Bronchial epithelial cell (primary cell): ENCODE results near the gene PML. TPM values are rescaled to one million over a fixed set of nuclear protein-coding genes. Genes with fewer than 3 reads are reported as not detected.

Experiments
- DNase-seq: peaks from one replicate; pipeline ENCODE4 v3.0.0-alpha.2; 2010; ENCODE audit warnings: low read depth
- FAIRE-seq: peaks from 2 replicates; lab custom pipeline; 2011; peaks lifted over from hg19 to GRCh38; lab: Jason Lieb, UNC
- H3K27me3 ChIP-seq: 2 replicates; pipeline ENCODE4 v1.5.1; 2011; ENCODE audit warnings: low read length; ENCODE audit not compliant: control insufficient read depth, insufficient read depth
- H3K36me3 ChIP-seq: 2 replicates; pipeline ENCODE4 v1.5.1; 2011; ENCODE audit warnings: low read length; ENCODE audit not compliant: control insufficient read depth, insufficient read depth
- H3K4me3 ChIP-seq: 2 replicates; pipeline ENCODE4 v1.5.1; 2011; ENCODE audit warnings: mild to moderate bottlenecking, low read depth, low read length, control low read depth
- total RNA-seq: library from RNA; depleted of rRNA; stranded (reverse); fragments of >200 nt; gene quantifications from 2 replicates; pipeline ENCODE4 v1.2.1, GENCODE V29; 2014
- TF ChIP-seq, protein P1 (sequence below): IDR thresholded peaks from 2 replicates; pipeline ENCODE4 v1.5.1; 2011; ENCODE audit warnings: mild to moderate bottlenecking, moderate library complexity, low read length, control low read depth, inconsistent platforms; ENCODE audit not compliant: insufficient read depth, severe bottlenecking

Gene PML
- total RNA-seq, 1 donor from 2014 or later, result 7.6 TPM

DNA sequence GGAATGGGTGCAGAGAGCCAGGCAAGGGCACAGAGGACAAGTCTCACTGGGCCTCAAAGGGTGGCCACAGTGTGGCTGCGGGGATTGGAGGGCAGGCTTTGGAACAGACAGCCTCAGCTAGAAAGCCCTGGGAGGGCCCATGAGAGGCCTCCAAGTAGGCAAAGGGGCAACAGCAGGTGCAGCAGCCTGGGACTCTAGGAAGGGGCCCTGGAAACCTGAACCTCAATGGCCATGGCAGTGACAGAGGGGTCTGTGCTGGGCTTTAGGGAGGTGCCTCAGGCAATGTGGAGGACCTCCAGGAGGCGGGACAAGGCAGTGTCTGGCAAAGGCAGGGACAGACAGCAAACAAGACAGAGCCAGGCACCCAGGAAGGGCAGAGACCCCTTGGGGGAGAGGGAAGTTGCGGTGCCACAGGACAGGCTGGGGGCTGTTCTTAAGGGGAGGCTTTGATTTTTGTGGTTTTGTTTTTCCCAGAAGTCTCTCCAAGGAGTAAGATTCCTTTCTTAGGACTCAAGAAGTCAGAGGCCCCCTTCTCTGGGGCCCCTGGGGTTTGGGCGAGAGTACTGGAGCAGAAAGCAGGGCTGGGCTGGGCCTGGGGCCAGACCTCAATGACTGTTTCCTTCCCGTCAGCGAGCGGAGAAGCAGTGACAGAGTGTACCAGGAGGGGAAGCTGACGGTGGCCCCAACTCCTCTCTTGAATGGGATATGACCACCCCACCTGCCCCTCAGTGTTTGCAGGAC, 12.1 kb upstream of the PML start:
- peak; percentile 71 for DNase-seq
- peaks cover 1% of the 10 kb centered on the region for H3K36me3 ChIP-seq
- no peaks in the 10 kb centered on the region for H3K27me3 ChIP-seq
- H3K4me3 ChIP-seq, result no peak overlapping the region
- TF ChIP-seq, protein P1, sequence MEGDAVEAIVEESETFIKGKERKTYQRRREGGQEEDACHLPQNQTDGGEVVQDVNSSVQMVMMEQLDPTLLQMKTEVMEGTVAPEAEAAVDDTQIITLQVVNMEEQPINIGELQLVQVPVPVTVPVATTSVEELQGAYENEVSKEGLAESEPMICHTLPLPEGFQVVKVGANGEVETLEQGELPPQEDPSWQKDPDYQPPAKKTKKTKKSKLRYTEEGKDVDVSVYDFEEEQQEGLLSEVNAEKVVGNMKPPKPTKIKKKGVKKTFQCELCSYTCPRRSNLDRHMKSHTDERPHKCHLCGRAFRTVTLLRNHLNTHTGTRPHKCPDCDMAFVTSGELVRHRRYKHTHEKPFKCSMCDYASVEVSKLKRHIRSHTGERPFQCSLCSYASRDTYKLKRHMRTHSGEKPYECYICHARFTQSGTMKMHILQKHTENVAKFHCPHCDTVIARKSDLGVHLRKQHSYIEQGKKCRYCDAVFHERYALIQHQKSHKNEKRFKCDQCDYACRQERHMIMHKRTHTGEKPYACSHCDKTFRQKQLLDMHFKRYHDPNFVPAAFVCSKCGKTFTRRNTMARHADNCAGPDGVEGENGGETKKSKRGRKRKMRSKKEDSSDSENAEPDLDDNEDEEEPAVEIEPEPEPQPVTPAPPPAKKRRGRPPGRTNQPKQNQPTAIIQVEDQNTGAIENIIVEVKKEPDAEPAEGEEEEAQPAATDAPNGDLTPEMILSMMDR, result no peak
- FAIRE-seq, result peak; percentile 23

DNA sequence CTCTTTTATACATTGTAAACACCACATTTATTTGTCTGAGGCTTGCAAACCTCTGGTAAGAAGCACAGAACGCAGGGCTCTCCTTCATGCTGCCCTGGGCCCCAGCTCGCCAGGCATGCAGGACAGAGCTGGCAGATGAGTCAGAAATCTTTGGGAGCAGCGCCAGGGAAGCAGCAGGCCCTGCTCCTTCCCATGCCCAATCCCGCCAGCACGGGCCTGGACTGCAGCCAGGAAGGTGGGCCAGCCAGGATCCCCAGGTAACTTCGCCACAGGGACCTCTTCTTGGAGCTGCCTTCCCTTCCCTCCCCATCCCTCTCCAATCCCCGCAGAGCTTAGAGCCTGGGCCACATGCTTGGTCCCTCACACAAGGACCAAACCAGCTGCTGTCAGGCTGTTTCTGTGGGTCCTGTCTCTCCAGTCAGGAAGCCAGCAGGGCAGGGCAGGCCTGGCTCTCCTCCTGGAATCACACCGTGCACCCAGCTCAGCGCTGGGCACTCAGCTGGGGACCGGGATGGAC, 11.2 kb upstream of the PML start:
- TF ChIP-seq, protein P1, result no peak
- FAIRE-seq (no peak), DNase-seq (peak; percentile 84)
- no peaks in the 10 kb centered on the region for H3K27me3 ChIP-seq
- H3K36me3 ChIP-seq, result peaks cover 1% of the 10 kb centered on the region
- no peak overlapping the region for H3K4me3 ChIP-seq

DNA sequence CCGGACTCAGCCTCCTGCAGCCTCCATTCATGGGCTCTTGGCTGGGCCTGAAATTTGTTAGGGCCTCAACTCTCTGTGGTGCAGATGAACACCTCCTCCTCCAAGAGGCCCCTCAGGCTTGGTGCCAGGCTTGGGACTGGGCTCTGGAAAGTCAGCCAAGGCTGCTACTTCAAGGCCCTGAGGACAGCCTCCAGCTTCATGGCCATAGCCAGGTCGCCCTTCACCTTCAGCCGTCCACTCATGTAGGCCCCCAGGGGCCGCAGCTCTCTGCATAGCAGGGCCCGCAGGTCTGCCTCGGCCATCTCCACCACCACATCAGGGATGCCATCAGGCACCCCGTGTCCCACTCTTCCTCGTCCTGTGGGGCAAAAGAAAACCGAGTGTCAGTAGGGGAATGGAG, 10.7 kb upstream of the PML start:
- FAIRE-seq (no peak), DNase-seq (no peak)
- TF ChIP-seq, protein P1, result no peak
- H3K4me3 ChIP-seq, result no peak overlapping the region
- H3K36me3 ChIP-seq, result peaks cover 1% of the 10 kb centered on the region
- H3K27me3 ChIP-seq, result no peaks in the 10 kb centered on the region

DNA sequence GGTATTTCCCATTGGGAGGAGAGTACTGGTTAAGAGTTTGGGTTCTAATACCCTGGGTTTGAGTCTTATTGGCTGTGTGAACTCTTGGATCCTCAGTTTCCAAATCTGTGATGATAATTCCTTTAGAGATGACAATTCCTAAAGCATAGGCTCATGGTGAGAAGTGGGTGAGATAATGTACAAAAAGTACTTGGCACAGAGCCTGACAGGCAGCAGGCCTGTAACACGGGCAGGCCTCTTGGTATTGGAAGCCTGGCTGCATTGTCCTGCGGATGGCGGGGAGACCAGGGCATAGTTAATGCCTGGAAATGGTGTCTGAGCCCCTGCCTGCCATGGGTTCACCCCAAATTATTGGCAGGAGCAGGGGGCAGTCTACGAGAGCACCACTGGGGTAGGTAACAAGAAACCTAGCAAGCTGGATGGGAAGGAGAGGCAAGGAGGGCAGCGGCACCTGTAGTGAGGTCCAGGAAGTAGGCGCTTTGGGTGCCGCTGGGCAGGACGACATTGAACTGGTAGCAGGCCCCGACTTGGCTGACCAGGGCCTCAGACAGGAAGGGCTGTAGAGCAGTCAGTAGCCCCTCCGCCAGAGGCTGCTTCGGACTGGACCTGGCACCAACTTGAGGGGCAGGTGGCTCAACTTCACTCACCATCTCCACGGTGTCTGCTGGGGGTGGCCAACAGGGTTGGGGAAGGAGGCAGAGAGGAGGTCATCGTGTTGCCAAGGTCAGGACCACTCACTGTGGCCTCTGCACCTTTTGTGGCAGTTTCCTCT, 10.1 kb upstream of the PML start:
- FAIRE-seq (no peak), DNase-seq (no peak)
- Histone ChIP-seq H3K4me3 (no peak overlapping the region), H3K27me3 (no peaks in the 10 kb centered on the region), H3K36me3 (peaks cover 1% of the 10 kb centered on the region)
- TF ChIP-seq, protein P1, result no peak

DNA sequence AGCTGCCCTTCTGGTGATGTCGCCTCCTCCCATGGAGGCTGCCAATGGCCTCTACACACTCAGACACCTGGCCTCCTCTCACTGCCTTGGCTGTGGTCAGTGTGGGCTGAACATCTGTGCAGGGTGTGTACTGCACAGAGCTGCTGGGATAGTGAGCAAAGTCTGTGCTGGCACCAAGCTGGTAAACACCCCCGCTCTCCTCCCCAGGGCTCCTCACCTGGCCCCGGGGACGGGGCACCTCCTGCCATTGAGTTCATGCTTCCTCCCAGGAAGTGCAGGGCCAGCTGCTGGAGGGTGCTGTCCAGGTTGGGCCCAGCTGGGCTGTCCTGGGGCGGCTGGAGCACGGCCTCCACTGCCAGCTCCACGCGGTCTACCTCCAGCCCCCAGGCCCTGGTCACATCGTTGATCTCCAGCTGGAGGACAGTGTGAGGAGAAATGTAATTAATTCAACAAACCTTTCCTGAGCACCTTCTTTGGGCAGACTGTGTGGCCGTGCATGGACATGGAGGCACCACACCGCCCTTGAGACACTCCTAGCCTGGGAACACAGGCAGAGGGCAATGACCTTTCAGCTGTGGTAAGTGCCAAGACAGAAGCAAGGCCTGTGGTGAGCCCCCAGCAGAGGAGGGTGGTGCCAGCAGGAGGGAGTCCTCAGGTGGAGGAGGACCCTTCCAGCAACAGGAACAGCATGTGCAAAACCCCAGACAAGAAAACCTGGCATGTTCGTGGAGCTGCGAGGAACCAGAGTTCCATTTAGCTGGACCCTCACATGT, 9.2 kb upstream of the PML start:
- Histone ChIP-seq H3K4me3 (no peak overlapping the region), H3K27me3 (no peaks in the 10 kb centered on the region), H3K36me3 (peaks cover 1% of the 10 kb centered on the region)
- TF ChIP-seq, protein P1, result no peak
- FAIRE-seq (no peak), DNase-seq (peak; percentile 56)
